WTC11 (cell line): ENCODE results near the gene RPL23. TPM values are rescaled to one million over a fixed set of nuclear protein-coding genes. Genes with fewer than 3 reads are reported as not detected.

ENCODE experiments used
- ATAC-seq: fragments of 200-7000 bp; cut with Tn5 transposase; 2 replicates; pipeline ENCODE4 v1.10.0; 2021; ENCODE audit warnings: mild to moderate bottlenecking, moderate library complexity
- CTCF ChIA-PET: fragments of 300-600 bp; sonication (Branson Sonifier 250); formaldehyde crosslinking; loops from one replicate; lab custom pipeline; 2021; ENCODE audit warnings: antibody characterized with exemption; lab: Charles Lee
- POLR2A ChIA-PET: fragments of 350-600 bp; sonication (Branson Sonifier 250); formaldehyde crosslinking; loops from one replicate; lab custom pipeline; 2021; ENCODE audit warnings: antibody characterized with exemption; lab: Charles Lee
- DNase-seq: peaks from one replicate; pipeline ENCODE4 v3.0.0; 2021; ENCODE audit warnings: low spot score
- H3K27ac Mint-ChIP-seq: 2 replicates; pipeline ENCODE4 v1.8.0; 2021; ENCODE audit warnings: mixed read lengths
- H3K27me3 Mint-ChIP-seq: 2 replicates; pipeline ENCODE4 v1.8.0; 2021; ENCODE audit warnings: low read depth, mild to moderate bottlenecking, moderate library complexity, mixed read lengths
- H3K36me3 Mint-ChIP-seq: 2 replicates; pipeline ENCODE4 v1.8.0; 2021; ENCODE audit warnings: mixed read lengths
- H3K4me1 Mint-ChIP-seq: 2 replicates; pipeline ENCODE4 v1.8.0; 2022; ENCODE audit warnings: mixed read lengths
- H3K4me3 Mint-ChIP-seq: 2 replicates; pipeline ENCODE4 v1.8.0; 2021; ENCODE audit warnings: mild to moderate bottlenecking, moderate library complexity, mixed read lengths
- H3K9me3 Mint-ChIP-seq: 2 replicates; pipeline ENCODE4 v1.8.0; 2021; ENCODE audit warnings: mixed read lengths
- AFF4 ChIP-seq: sonication (generic); formaldehyde crosslinking; IDR thresholded peaks from 2 replicates; pipeline ENCODE4 v1.8.1; 2023; ENCODE audit warnings: mild to moderate bottlenecking, missing genetic modification reagents, borderline replicate concordance
- ATF1 ChIP-seq: sonication (generic); formaldehyde crosslinking; IDR thresholded peaks from 2 replicates; pipeline ENCODE4 v1.8.1; 2023; ENCODE audit warnings: mild to moderate bottlenecking, moderate library complexity, missing genetic modification reagents
- ATF2 ChIP-seq: sonication (generic); formaldehyde crosslinking; IDR thresholded peaks from 2 replicates; pipeline ENCODE4 v1.8.1; 2022; ENCODE audit warnings: low read depth, missing genetic modification reagents, borderline replicate concordance
- CDX4 ChIP-seq: fragments of 250-450 bp; sonication (Bioruptor Pico); IDR thresholded peaks from 2 replicates; pipeline ENCODE4 v1.9.0; 2021; ENCODE audit warnings: moderate library complexity, mild to moderate bottlenecking, inconsistent platforms, borderline replicate concordance
- E2F1 ChIP-seq: sonication (generic); formaldehyde crosslinking; IDR thresholded peaks from 2 replicates; pipeline ENCODE4 v1.8.0; 2022; ENCODE audit warnings: mild to moderate bottlenecking, missing genetic modification reagents
- ELF4 ChIP-seq: sonication (generic); formaldehyde crosslinking; IDR thresholded peaks from 2 replicates; pipeline ENCODE4 v1.8.1; 2022; ENCODE audit warnings: low read depth, mild to moderate bottlenecking, moderate library complexity, missing genetic modification reagents
- GABPB1 ChIP-seq: sonication (generic); formaldehyde crosslinking; IDR thresholded peaks from 2 replicates; pipeline ENCODE4 v1.8.1; 2023; ENCODE audit warnings: mild to moderate bottlenecking, missing genetic modification reagents
- GTF2I ChIP-seq: fragments of 250-450 bp; sonication (Bioruptor Pico); conservative IDR thresholded peaks from 2 replicates; pipeline ENCODE4 v1.4.0; 2021; ENCODE audit warnings: mild to moderate bottlenecking
- JUN ChIP-seq: sonication (generic); formaldehyde crosslinking; IDR thresholded peaks from 2 replicates; pipeline ENCODE4 v1.8.0; 2023; ENCODE audit warnings: mild to moderate bottlenecking, missing genetic modification reagents
- MAX ChIP-seq: sonication (generic); formaldehyde crosslinking; IDR thresholded peaks from 2 replicates; pipeline ENCODE4 v1.8.0; 2022; ENCODE audit warnings: mild to moderate bottlenecking, missing genetic modification reagents
- NR3C1 ChIP-seq: sonication (generic); formaldehyde crosslinking; conservative IDR thresholded peaks from 2 replicates; pipeline ENCODE4 v1.8.1; 2023; ENCODE audit warnings: low read depth, mild to moderate bottlenecking, missing genetic modification reagents
- OVOL2 ChIP-seq: fragments of 250-450 bp; sonication (Bioruptor Pico); IDR thresholded peaks from 2 replicates; pipeline ENCODE4 v1.9.0; 2021; ENCODE audit warnings: mild to moderate bottlenecking, borderline replicate concordance
- PRDM15 ChIP-seq: sonication (generic); formaldehyde crosslinking; IDR thresholded peaks from 2 replicates; pipeline ENCODE4 v1.8.0; 2022; ENCODE audit warnings: missing genetic modification reagents
- RELA ChIP-seq: sonication (generic); formaldehyde crosslinking; IDR thresholded peaks from 2 replicates; pipeline ENCODE4 v1.8.1; 2022; ENCODE audit warnings: missing genetic modification reagents, mild to moderate bottlenecking, borderline replicate concordance
- RORB ChIP-seq: fragments of 250-450 bp; sonication (Bioruptor Pico); IDR thresholded peaks from 2 replicates; pipeline ENCODE4 v1.9.0; 2021; ENCODE audit warnings: mild to moderate bottlenecking
- SMAD4 ChIP-seq: sonication (generic); formaldehyde crosslinking; IDR thresholded peaks from 2 replicates; pipeline ENCODE4 v1.8.0; 2022; ENCODE audit warnings: mild to moderate bottlenecking, missing genetic modification reagents
- SOX15 ChIP-seq: fragments of 250-450 bp; sonication (Bioruptor Pico); IDR thresholded peaks from 2 replicates; pipeline ENCODE4 v1.9.0; 2021; ENCODE audit warnings: mild to moderate bottlenecking
- USF2 ChIP-seq: sonication (generic); formaldehyde crosslinking; IDR thresholded peaks from 2 replicates; pipeline ENCODE4 v1.8.1; 2023; ENCODE audit warnings: mild to moderate bottlenecking, missing genetic modification reagents, moderate library complexity
- ZBTB21 ChIP-seq: sonication (generic); formaldehyde crosslinking; IDR thresholded peaks from 2 replicates; pipeline ENCODE4 v1.8.1; 2023; ENCODE audit warnings: mild to moderate bottlenecking, missing genetic modification reagents, borderline replicate concordance
- ZBTB43 ChIP-seq: sonication (generic); formaldehyde crosslinking; IDR thresholded peaks from 2 replicates; pipeline ENCODE4 v1.8.1; 2023; ENCODE audit warnings: mild to moderate bottlenecking, missing genetic modification reagents
- ZNF138 ChIP-seq: sonication (generic); formaldehyde crosslinking; conservative IDR thresholded peaks from 2 replicates; pipeline ENCODE4 v1.8.1; 2022; ENCODE audit warnings: mild to moderate bottlenecking, moderate library complexity, missing genetic modification reagents
- ZNF219 ChIP-seq: sonication (generic); formaldehyde crosslinking; IDR thresholded peaks from 2 replicates; pipeline ENCODE4 v1.8.0; 2023; ENCODE audit warnings: missing genetic modification reagents, mild to moderate bottlenecking, borderline replicate concordance
- total RNA-seq: library from RNA; stranded (reverse); gene quantifications from 3 replicates; pipeline ENCODE4 v1.2.3, GENCODE V29; 2021

The RPL23 gene
- total RNA-seq, 1 experiment from 2014 or later, result 1,832 TPM

GRCh38 chr17:38889745-38890409 is 36.4 kb upstream of the RPL23 start:
- DNase-seq, result no peak
- no peak for TF ChIP-seq RELA
- TF ChIP-seq SOX15 (CRISPR knock-in tag), result no peak
- no peak for TF ChIP-seq ZBTB43
- TF ChIP-seq ZBTB21, result no peak
- TF ChIP-seq RORB, result no peak
- TF ChIP-seq ZNF138 (CRISPR knock-in tag), result no peak
- no peak for TF ChIP-seq ATF1
- no peak for TF ChIP-seq JUN
- no peak for TF ChIP-seq ZNF219 (CRISPR knock-in tag)
- TF ChIP-seq GTF2I (CRISPR knock-in tag), result no peak
- TF ChIP-seq ELF4 (CRISPR knock-in tag), result no peak
- TF ChIP-seq CDX4 (CRISPR knock-in tag), result no peak
- no peak for TF ChIP-seq SMAD4 (CRISPR knock-in tag)
- Mint-ChIP-seq H3K36me3 (peaks cover 10% of the 10 kb centered on the region; the same call in 1 of the 2 replicates), H3K9me3 (no peaks in the 10 kb centered on the region), H3K4me1 (peaks cover 40% of the 10 kb centered on the region), H3K27me3 (no peaks in the 10 kb centered on the region), H3K4me3 (no peak overlapping the region), H3K27ac (peak overlapping the region; percentile 93)
- CTCF ChIA-PET, result no interaction called here
- POLR2A ChIA-PET, result no interaction called here
- ATAC-seq, result no peak

- no peak for DNase-seq
- CTCF ChIA-PET, result no interaction called here
- no peak for ATAC-seq
- no peaks in the 10 kb centered on the region for H3K9me3 Mint-ChIP-seq
- H3K4me1 Mint-ChIP-seq, result peaks cover 37% of the 10 kb centered on the region
- H3K27me3 Mint-ChIP-seq, result no peaks in the 10 kb centered on the region
- POLR2A ChIA-PET, result no interaction called here
- peaks cover 10% of the 10 kb centered on the region; the same call in 1 of the 2 replicates for H3K36me3 Mint-ChIP-seq
- no peak overlapping the region for H3K4me3 Mint-ChIP-seq
- H3K27ac Mint-ChIP-seq, result no peak overlapping the region
- TF ChIP-seq SOX15 (CRISPR knock-in tag) (no peak), USF2 (CRISPR knock-in tag) (no peak), E2F1 (CRISPR knock-in tag) (no peak), ATF1 (no peak), MAX (CRISPR knock-in tag) (no peak), OVOL2 (no peak), GABPB1 (no peak), RORB (no peak), SMAD4 (CRISPR knock-in tag) (no peak), PRDM15 (no peak), NR3C1 (CRISPR knock-in tag) (no peak), AFF4 (CRISPR knock-in tag) (no peak), ELF4 (CRISPR knock-in tag) (no peak), ATF2 (CRISPR knock-in tag) (no peak)
Observed at GRCh38 chr17:38888842-38889241, 35.3 kb upstream of the RPL23 start.
